ENCODE results near the gene ATAD3A.
"Not testable (repeated sequence)": the region's sequence is repeated elsewhere in the genome, so short reads cannot be mapped to it uniquely, and the experiment has no call there.

Gene ATAD3A

GRCh38 chr1:1554926-1555915 is 43.3 kb downstream of the ATAD3A start:
- ATAC-seq: peak; percentile 67

GRCh38 chr1:1556505-1556904 is 44.5 kb downstream of the ATAD3A start:
- TF ChIP-seq CSRNP3 (CRISPR knock-in tag; IDR thresholded peaks at IDR 0.05) (no peak), PATZ1 (CRISPR knock-in tag; IDR thresholded peaks at IDR 0.05; ENCODE audit: borderline replicate concordance) (no peak), ZFP3 (CRISPR knock-in tag; IDR thresholded peaks at IDR 0.05) (no peak), ZFP30 (CRISPR knock-in tag; IDR thresholded peaks at IDR 0.05) (no peak), BACH2 (CRISPR knock-in tag; IDR thresholded peaks at IDR 0.05; ENCODE audit: borderline replicate concordance) (no peak), ZC3H10 (CRISPR knock-in tag; IDR thresholded peaks at IDR 0.05) (no peak), ZNF70 (CRISPR knock-in tag; IDR thresholded peaks at IDR 0.05) (no peak), CREB5 (CRISPR knock-in tag; IDR thresholded peaks at IDR 0.05; ENCODE audit: low read depth) (no peak), TSHZ2 (CRISPR knock-in tag; IDR thresholded peaks at IDR 0.05) (no peak), TCF4 (CRISPR knock-in tag; IDR thresholded peaks at IDR 0.05; ENCODE audit: borderline replicate concordance) (no peak), ISL1 (CRISPR knock-in tag; IDR thresholded peaks at IDR 0.05) (no peak), CSDC2 (CRISPR knock-in tag; IDR thresholded peaks at IDR 0.05) (no peak)
- ATAC-seq: no peak

More at GRCh38 chr1:1554926-1555915, 43.3 kb downstream of the ATAD3A start:
- TF ChIP-seq ZFP3 (CRISPR knock-in tag; IDR thresholded peaks at IDR 0.05) (no peak), ZNF8 (CRISPR knock-in tag; IDR thresholded peaks at IDR 0.05) (no peak), PPARA (CRISPR knock-in tag; IDR thresholded peaks at IDR 0.05; ENCODE audit: borderline replicate concordance) (no peak), RARB (CRISPR knock-in tag; IDR thresholded peaks at IDR 0.05) (no peak), CSDC2 (CRISPR knock-in tag; IDR thresholded peaks at IDR 0.05) (no peak), GLIS3 (CRISPR knock-in tag; IDR thresholded peaks at IDR 0.05) (no peak), TOX (CRISPR knock-in tag; IDR thresholded peaks at IDR 0.05; ENCODE audit: borderline replicate concordance) (no peak), SNAI2 (CRISPR knock-in tag; IDR thresholded peaks at IDR 0.05) (no peak), ZC3H10 (CRISPR knock-in tag; IDR thresholded peaks at IDR 0.05) (no peak), ZNF565 (CRISPR knock-in tag; conservative IDR thresholded peaks at IDR 0.05; ENCODE audit: low read depth) (no peak), BACH2 (CRISPR knock-in tag; IDR thresholded peaks at IDR 0.05; ENCODE audit: borderline replicate concordance) (no peak), ZFP30 (CRISPR knock-in tag; IDR thresholded peaks at IDR 0.05) (no peak), PATZ1 (CRISPR knock-in tag; IDR thresholded peaks at IDR 0.05; ENCODE audit: borderline replicate concordance) (no peak), OSR1 (CRISPR knock-in tag; IDR thresholded peaks at IDR 0.05) (no peak), TCF4 (CRISPR knock-in tag; IDR thresholded peaks at IDR 0.05; ENCODE audit: borderline replicate concordance) (no peak), ARNTL (CRISPR knock-in tag; IDR thresholded peaks at IDR 0.05; ENCODE audit: borderline replicate concordance, low read depth) (no peak), ZNF70 (CRISPR knock-in tag; IDR thresholded peaks at IDR 0.05) (no peak), TSHZ2 (CRISPR knock-in tag; IDR thresholded peaks at IDR 0.05) (no peak), ESRRG (CRISPR knock-in tag; IDR thresholded peaks at IDR 0.05) (no peak)

- not testable (repeated sequence) for ATAC-seq
These were observed 45.0 kb downstream of the ATAD3A start for GRCh38 chr1:1556961-1557360.

- not testable (repeated sequence) for ATAC-seq
These were observed 45.7 kb downstream of the ATAD3A start for GRCh38 chr1:1557688-1558087.
